Natural killer cell treated with Interleukin-12 subunit alpha and Interleukin-12 subunit beta and Interleukin-15 and Interleukin-18, amount 100 ng/mL, for 72 hours (primary cell): ENCODE measurements around the gene KCNE4. TPM values are rescaled to one million over a fixed set of nuclear protein-coding genes. Genes with fewer than 3 reads are reported as not detected.

Experiments used
- ATAC-seq, 2 donors: fragments of 150-1000 bp; cut with Tn5 transposase in 1 of 2; sonication (Bioruptor Pico), chemical (Tn5 transposase) in 1 of 2; 2 replicates each; pipeline ENCODE4 v1.10.0; 2021
- DNase-seq: peaks from one replicate; pipeline ENCODE4 v3.0.0; 2022; ENCODE audit warnings: low spot score
- H3K27ac Mint-ChIP-seq, 2 donors: 1 replicate in 1 of 2; 2 replicates in 1 of 2; pipeline ENCODE4 v1.8.0; 2022; ENCODE audit warnings: mixed read lengths in 2 of 2, mild to moderate bottlenecking in 1 of 2, moderate library complexity in 1 of 2
- H3K27me3 Mint-ChIP-seq, 2 donors: 1 replicate in 1 of 2; 2 replicates in 1 of 2; pipeline ENCODE4 v1.8.0; 2022; ENCODE audit warnings: mixed read lengths in 2 of 2
- H3K36me3 Mint-ChIP-seq: one replicate; pipeline ENCODE4 v1.8.0; 2022; ENCODE audit warnings: mixed read lengths
- H3K4me1 Mint-ChIP-seq, 2 donors: 1 replicate in 1 of 2; 2 replicates in 1 of 2; pipeline ENCODE4 v1.8.0; 2022; ENCODE audit warnings: low read depth in 2 of 2, mixed read lengths in 2 of 2, mild to moderate bottlenecking in 1 of 2
- H3K4me3 Mint-ChIP-seq: one replicate; pipeline ENCODE4 v1.8.0; 2022; ENCODE audit warnings: mixed read lengths
- H3K9me3 Mint-ChIP-seq: 2 replicates; pipeline ENCODE4 v1.8.0; 2022; ENCODE audit warnings: mixed read lengths
- total RNA-seq, 2 donors: library from RNA; stranded (reverse); gene quantifications; one replicate each; pipeline ENCODE4 v1.2.3, GENCODE V29; 2022

Gene KCNE4
- total RNA-seq, 2 donors from 2014 or later: not detected

DNA sequence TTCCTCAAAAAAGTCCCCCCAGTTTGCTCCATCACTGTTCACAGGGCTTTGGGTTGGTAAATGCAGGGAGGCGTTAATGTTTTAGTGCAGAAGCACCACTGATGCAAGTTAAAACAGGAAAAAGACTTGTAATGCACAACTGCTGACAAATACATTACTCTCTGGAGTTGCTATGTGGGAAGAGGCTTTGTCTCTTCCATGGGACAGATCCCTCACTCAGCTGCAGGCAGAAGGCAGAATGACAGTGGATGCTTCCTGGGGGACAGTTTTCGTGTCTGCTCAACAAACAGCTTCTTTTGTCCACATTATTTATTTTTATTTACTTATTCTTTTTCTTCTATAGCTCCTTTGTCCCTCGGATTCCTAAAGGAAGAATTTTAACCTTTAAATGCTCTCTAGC, 22.7 kb upstream of the KCNE4 start:
- no peaks in the 10 kb centered on the region for H3K27me3 Mint-ChIP-seq
- H3K27ac Mint-ChIP-seq: no peak overlapping the region
- peaks cover 9% of the 10 kb centered on the region for H3K9me3 Mint-ChIP-seq
- no peak for ATAC-seq
- DNase-seq: no peak
- no peak overlapping the region for H3K4me3 Mint-ChIP-seq
- no peaks in the 10 kb centered on the region for H3K4me1 Mint-ChIP-seq
- no peaks in the 10 kb centered on the region for H3K36me3 Mint-ChIP-seq

DNA sequence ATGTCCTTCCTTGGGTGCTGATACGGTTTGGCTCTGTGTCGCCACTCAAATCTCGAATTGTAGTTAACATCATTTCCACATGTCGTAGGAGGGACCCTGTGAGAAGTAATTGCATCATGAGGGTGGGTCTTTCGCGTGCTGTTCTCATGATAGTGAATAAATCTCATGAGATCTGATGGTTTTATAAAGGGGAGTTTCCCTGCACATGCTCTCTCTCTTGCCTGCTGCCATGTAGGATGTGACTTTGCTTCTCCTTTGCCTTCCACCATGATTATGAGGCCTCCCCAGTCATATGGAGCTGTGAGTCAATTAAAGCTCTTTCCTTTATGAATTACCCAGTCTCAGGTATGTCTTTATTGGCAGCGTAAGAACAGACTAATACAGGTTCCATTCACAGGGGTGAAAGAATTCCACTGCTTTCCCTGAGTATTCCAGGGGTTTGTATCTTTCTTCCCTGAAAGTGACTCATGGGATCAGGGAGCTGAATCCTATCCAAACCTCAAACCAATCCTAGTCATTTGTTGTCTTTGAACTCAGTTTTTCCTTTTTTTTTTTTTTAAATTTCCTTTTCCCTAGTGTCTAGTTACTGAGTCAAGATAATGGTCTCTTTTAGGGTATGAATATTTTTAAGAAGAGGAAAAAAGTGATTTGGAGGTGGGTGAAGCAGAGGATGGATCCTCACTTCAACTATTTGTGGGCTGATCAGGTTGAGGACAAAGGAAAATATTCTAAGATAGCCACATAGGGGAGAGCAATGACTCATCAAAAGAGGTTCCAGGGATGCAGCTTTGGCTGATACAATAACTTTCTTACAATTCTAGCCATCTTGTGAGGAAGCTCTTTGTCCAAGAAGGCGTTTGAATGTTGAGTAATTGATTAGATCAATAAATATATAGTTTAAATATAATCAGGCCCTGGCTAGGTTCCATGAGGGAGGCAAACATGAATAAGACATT, 19.5 kb upstream of the KCNE4 start:
- Mint-ChIP-seq H3K27me3 (no peaks in the 10 kb centered on the region), H3K36me3 (no peaks in the 10 kb centered on the region), H3K4me1 (no peaks in the 10 kb centered on the region), H3K4me3 (no peak overlapping the region), H3K27ac (no peak overlapping the region), H3K9me3 (peaks cover 9% of the 10 kb centered on the region)
- ATAC-seq: no peak
- DNase-seq: no peak

DNA sequence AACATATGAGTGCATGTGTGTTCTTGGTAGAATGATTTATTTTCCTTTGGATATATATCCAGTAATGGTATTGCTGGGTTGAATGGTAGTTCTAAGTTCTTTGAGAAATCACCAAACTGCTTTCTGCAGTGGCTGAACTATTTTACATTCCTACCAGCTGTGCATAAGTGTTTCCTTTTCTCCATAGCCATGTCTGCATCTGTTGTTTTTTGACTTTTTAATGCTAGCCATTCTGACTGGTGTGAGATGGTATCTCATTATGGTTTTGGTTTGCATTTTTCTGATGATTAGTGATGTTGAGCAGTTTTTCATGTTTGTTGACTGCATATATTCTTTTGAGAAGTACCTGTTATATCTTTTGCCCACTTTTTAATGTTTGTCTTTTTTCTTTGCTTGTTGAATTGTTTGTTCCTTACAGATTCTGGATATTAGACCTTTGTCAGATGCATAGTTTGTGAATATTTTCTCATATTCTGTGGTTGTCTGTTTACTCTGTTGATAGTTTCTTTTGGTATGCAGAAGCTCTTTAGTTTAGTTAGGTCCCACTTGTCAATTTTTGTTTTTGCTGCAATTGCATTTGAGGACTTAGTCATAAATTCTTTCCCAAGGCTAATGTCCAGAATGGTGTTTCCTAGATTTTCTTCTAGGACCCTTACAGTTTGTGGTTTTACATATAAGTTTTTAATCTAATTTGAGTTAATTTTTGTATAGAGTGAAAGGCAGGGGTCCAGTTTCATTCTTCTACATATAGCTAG, 17.6 kb upstream of the KCNE4 start:
- Mint-ChIP-seq H3K9me3 (peaks cover 9% of the 10 kb centered on the region), H3K4me1 (no peaks in the 10 kb centered on the region), H3K27me3 (no peaks in the 10 kb centered on the region), H3K36me3 (no peaks in the 10 kb centered on the region), H3K4me3 (no peak overlapping the region), H3K27ac (no peak overlapping the region)
- DNase-seq (no peak), ATAC-seq (no peak)

DNA sequence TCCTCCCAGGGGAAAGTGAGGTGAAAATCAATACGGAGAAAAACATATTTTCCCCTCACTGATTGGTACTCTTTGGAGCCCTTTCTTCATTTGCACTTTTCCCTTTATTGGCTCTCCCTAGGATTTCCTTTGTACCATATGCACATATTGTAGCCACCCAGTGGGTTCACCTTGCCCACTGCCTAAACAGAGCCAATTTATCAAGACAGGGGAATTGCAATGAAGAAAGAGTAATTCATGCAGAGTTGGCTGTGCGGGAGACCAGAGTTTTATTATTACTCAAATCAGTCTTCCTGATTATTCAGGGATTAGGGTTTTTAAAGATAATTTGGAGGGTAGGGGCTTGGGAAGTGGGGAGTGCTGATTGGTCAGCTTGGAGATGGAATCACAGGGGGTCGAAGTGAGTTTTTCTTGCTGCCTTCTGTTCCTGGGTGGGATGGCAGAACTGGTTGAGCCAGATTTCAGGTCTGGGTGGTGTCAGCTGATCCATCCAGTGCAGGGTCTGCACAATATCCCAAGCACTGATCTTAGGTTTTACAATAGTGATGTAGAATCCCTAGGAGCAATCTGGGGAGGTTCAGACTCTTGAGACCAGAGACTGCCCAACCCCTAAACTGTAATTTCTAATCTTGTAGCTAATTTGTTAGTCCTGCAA, 15.1 kb upstream of the KCNE4 start:
- Mint-ChIP-seq H3K9me3 (peaks cover 5% of the 10 kb centered on the region), H3K4me3 (no peak overlapping the region), H3K27ac (no peak overlapping the region), H3K36me3 (no peaks in the 10 kb centered on the region), H3K27me3 (peaks cover 0 to 6% of the 10 kb centered on the region in 2 donors), H3K4me1 (no peaks in the 10 kb centered on the region)
- ATAC-seq (no peak), DNase-seq (no peak)

DNA sequence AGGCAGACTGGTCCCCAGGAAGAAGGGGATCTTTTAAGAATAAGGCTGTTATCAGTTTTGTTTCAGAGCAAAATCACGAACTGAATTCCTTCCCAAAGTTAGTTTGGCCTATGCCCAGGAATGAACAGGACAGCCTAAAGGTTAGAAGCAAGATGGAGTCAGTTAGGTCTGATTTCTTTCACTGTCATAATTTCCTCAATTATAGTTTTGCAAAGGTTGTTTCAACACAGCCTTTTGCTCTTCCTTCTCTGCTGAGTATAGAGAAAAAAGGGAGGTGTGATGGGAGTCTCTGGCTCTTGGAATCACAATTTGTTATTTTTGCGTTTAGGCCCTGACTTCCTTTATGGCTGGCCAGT, 14.6 kb upstream of the KCNE4 start:
- Mint-ChIP-seq H3K9me3 (no peaks in the 10 kb centered on the region), H3K36me3 (no peaks in the 10 kb centered on the region), H3K4me1 (no peaks in the 10 kb centered on the region), H3K27ac (no peak overlapping the region), H3K4me3 (no peak overlapping the region), H3K27me3 (peaks cover 0 to 6% of the 10 kb centered on the region in 2 donors)
- no peak for ATAC-seq
- no peak for DNase-seq

DNA sequence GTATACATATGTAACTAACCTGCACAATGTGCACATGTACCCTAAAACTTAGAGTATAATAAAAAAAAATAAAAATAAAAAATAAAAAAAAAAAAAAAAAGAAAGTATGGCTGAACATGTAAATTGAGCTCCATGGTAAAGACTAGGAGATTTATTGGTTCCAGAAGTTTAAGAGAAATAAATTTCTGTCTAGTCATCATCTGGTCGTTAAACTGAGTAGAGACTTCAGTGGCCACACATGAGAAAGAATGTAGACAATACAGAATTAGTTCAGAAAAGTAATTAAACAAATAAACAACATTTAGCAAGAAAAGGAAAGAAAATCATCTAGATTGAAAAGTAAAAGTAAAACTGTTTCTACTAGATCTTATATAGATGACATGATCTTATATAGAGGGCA, 12.4 kb upstream of the KCNE4 start:
- Mint-ChIP-seq H3K4me3 (no peak overlapping the region), H3K36me3 (no peaks in the 10 kb centered on the region), H3K4me1 (peaks cover 0 to 3% of the 10 kb centered on the region in 2 donors), H3K27ac (no peak overlapping the region), H3K27me3 (peaks cover 0 to 6% of the 10 kb centered on the region in 2 donors), H3K9me3 (no peaks in the 10 kb centered on the region)
- DNase-seq: no peak
- ATAC-seq: no peak

DNA sequence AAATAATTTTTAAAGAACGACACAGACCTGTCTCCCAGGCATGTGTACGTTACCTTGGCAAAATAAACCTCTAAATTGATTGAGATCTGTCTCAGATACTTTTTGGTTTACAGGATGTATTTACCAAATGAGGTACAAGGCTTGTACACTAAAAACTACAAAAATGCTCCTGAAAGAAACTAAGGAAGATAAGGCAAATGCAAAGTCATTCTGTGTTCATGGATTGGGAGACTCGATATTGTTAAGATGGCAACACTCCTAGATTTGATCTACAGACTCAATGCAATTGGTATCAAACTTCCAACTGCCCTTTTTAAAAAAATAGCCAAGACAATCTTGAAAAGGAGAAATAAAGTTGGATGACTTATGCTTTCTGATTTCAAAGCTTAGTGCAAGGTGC, 11.5 kb upstream of the KCNE4 start:
- Mint-ChIP-seq H3K36me3 (no peaks in the 10 kb centered on the region), H3K4me1 (peaks cover 0 to 3% of the 10 kb centered on the region in 2 donors), H3K27me3 (peaks cover 0 to 6% of the 10 kb centered on the region in 2 donors), H3K4me3 (no peak overlapping the region), H3K27ac (no peak overlapping the region), H3K9me3 (no peaks in the 10 kb centered on the region)
- ATAC-seq (no peak), DNase-seq (no peak)

DNA sequence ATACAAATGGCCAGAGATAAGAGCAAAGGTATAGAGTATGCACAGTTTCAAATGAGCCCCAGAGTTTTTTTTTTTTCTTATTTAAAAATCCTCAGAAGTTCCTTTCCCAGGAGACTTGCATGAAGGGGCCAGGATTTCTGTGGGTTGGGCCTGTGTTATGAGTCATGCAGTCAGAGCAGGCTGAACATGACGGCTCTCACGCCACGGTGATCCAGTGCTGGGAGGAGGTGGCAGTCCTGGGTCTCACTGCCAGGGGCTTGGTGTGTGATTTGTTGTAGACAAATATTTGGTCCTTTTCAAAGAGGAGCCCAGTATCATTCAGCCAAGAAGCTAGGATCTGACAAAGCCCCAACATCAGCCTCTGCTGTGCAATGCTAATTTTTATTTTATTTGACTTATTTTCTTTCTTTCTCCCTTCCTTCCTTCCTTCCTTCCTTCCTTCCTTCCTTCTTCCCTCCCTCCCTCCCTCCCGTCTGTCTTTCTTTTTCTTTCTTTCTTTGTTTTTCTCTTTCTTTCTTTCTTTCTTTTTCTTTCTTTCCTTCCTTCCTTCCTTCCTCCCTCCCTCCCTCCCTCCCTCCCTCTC, 10.4 kb upstream of the KCNE4 start:
- DNase-seq (no peak), ATAC-seq (no peak)
- Mint-ChIP-seq H3K27me3 (peaks cover 0 to 12% of the 10 kb centered on the region in 2 donors), H3K27ac (no peak overlapping the region), H3K9me3 (no peaks in the 10 kb centered on the region), H3K4me1 (peaks cover 0 to 3% of the 10 kb centered on the region in 2 donors), H3K36me3 (no peaks in the 10 kb centered on the region), H3K4me3 (no peak overlapping the region)

DNA sequence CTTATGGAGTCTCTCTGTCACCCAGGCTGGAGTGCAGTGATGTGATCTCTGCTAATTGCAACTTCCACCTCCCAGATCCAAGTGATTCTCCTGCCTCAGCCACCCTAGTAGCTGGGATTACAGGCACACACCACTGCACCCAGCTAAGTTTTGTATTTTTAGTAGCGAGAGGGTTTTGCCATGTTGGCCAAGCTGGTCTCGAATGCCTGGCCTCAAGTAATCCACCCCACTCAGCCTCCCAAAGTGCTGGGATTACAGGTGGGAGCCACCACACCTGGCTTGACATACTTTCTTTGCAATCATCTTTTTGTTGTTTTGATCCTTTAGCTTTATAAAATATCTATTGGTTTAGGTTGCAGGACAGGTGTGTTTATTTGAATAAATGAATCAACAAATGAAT, 9.7 kb upstream of the KCNE4 start:
- DNase-seq: no peak
- peaks cover 0 to 16% of the 10 kb centered on the region in 2 donors for H3K27me3 Mint-ChIP-seq
- no peak for ATAC-seq
- no peak overlapping the region for H3K4me3 Mint-ChIP-seq
- no peak overlapping the region for H3K27ac Mint-ChIP-seq
- no peaks in the 10 kb centered on the region for H3K36me3 Mint-ChIP-seq
- H3K9me3 Mint-ChIP-seq: no peaks in the 10 kb centered on the region
- peaks cover 0 to 3% of the 10 kb centered on the region in 2 donors for H3K4me1 Mint-ChIP-seq

DNA sequence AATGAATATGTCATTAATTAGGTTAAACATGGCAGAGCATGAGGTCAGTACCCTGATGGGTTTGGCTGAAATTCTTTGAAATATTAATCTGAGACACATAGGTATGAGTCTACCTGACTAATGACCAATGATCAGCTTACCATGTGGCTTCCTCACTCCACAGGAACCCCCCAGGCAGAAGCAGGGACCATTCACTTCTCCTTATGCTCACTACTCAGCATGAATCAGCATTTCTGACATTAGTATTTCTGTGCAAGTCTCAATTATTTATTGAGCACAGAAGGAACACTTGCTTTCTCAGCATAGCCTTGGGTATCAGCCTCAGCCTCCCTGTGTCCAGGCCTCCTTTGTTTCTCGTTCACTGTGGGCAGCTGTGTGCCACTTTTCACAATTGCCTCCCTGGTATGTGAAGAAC, 9.3 kb upstream of the KCNE4 start:
- Mint-ChIP-seq H3K4me3 (no peak overlapping the region), H3K9me3 (no peaks in the 10 kb centered on the region), H3K27ac (no peak overlapping the region), H3K4me1 (peaks cover 0 to 3% of the 10 kb centered on the region in 2 donors), H3K36me3 (no peaks in the 10 kb centered on the region), H3K27me3 (peaks cover 0 to 16% of the 10 kb centered on the region in 2 donors)
- ATAC-seq (no peak), DNase-seq (no peak)

DNA sequence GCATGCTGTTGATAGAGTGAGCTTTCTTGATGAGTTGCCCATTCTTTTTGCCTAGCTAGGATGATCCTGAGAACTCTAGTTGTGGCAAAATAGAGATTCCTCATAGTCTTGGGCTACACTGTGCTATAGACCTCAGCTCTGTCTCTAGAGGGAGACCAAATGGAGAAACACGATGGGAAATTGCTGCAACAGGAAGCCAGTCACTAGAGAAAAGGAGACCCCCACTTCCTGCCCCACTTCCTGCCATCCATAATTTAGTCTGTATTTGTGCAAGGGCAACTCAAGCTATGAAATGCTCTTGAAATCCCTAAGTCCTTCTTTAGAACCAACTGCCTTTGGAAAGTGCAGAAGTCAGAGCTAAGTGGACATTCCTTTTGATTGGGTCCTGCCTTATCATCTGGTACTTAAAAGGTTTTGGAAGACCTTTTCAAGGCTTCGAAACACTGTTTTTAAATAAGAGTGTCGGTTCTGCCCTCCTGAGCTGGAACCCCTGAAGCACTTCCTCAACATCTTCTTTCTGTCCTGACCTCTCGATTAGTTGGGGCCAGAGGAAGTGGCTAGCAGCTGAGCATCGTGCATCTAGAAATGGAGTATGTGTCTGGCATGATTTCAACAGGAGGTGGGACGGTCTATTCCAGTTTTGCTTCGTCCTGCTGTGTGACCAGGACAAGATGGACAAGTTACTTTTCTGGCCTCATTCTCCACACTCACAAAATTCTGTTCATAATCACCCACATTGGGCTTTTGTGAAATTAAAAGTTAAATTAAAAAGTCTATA, 8.6 kb upstream of the KCNE4 start:
- Mint-ChIP-seq H3K9me3 (no peaks in the 10 kb centered on the region), H3K36me3 (no peaks in the 10 kb centered on the region), H3K27me3 (peaks cover 0 to 16% of the 10 kb centered on the region in 2 donors), H3K27ac (no peak overlapping the region), H3K4me1 (peaks cover 0 to 3% of the 10 kb centered on the region in 2 donors), H3K4me3 (no peak overlapping the region)
- ATAC-seq: no peak
- DNase-seq: no peak

DNA sequence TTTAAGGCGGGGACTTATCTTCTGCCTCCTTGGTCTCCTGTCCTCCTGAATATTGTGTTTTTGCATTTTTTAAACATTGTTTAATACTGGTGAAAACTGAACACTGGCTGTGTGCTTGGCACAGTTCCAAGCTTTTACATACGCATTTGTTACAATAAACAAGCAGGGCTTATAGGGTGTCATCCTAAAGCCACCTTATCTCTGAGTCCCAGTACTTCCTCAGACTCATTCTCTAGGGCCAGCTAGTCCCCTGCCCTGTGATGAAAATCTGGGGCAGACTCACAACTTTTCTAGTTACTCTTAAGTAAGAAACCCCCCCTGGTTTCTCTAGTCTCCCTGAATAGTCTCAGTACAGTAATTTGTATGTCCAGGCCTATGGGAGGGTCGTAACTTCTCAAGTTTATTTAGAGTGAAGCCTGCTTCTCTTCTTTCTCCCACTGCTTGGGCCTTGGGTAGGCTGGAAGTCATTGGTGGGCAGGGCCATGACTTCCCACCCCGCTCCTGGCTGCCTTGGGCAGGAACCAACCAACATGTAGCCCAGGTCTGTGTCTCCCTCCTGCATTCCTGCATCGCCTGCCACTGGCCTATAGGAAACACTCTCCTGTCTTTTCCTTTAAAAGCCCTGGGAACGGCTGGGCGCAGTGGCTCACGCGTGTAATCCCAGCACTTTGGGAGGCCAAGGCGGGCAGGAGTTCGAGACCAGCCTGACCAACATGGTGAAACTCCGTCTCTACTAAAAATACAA, 7.7 kb upstream of the KCNE4 start:
- H3K27me3 Mint-ChIP-seq: peaks cover 0 to 16% of the 10 kb centered on the region in 2 donors
- DNase-seq (no peak), ATAC-seq (no peak)
- H3K36me3 Mint-ChIP-seq: no peaks in the 10 kb centered on the region
- H3K4me3 Mint-ChIP-seq: no peak overlapping the region
- peaks cover 0 to 3% of the 10 kb centered on the region in 2 donors for H3K4me1 Mint-ChIP-seq
- H3K27ac Mint-ChIP-seq: no peak overlapping the region
- H3K9me3 Mint-ChIP-seq: no peaks in the 10 kb centered on the region
